Effector memory CD4-positive, alpha-beta T cell (primary cell): ENCODE data around the gene C1orf226.

Experiments
- DNase-seq, 3 donors: peaks; one replicate each; pipeline ENCODE4 v3.0.0-alpha.2; 2020
- H3K27ac ChIP-seq: 2 replicates; pipeline ENCODE4 v1.7.0; 2013; ENCODE audit warnings: mild to moderate bottlenecking, low read length, moderate library complexity; ENCODE audit not compliant: insufficient read depth, poor library complexity, severe bottlenecking
- H3K27me3 ChIP-seq: replicated peaks from 2 replicates; pipeline ENCODE4 v1.7.0; 2013; ENCODE audit warnings: mild to moderate bottlenecking, low read length; ENCODE audit not compliant: insufficient read depth, control insufficient read depth, poor library complexity, severe bottlenecking
- H3K36me3 ChIP-seq: 2 replicates; pipeline ENCODE4 v1.7.0; 2013; ENCODE audit warnings: mild to moderate bottlenecking, low read length, moderate library complexity; ENCODE audit not compliant: control insufficient read depth, insufficient read depth
- H3K4me1 ChIP-seq: 2 replicates; pipeline ENCODE4 v1.7.0; 2013; ENCODE audit warnings: low read length, mild to moderate bottlenecking; ENCODE audit not compliant: control insufficient read depth, insufficient read depth, poor library complexity, severe bottlenecking
- H3K4me3 ChIP-seq: 2 replicates; pipeline ENCODE4 v1.7.0; 2013; ENCODE audit warnings: low read length, low read depth, mild to moderate bottlenecking; ENCODE audit not compliant: insufficient read depth, poor library complexity, severe bottlenecking
- H3K9me3 ChIP-seq: 2 replicates; pipeline ENCODE4 v1.7.0; 2013; ENCODE audit warnings: mild to moderate bottlenecking, low read length, moderate library complexity; ENCODE audit not compliant: control insufficient read depth

Gene C1orf226

GRCh38 chr1:162365284-162366020 lies 16.1 kb upstream of the C1orf226 start:
- no peak overlapping the region for H3K4me3 ChIP-seq
- no peaks in the 10 kb centered on the region for H3K4me1 ChIP-seq
- no peaks in the 10 kb centered on the region for H3K36me3 ChIP-seq
- H3K27me3 ChIP-seq = peaks cover 5% of the 10 kb centered on the region
- no peak overlapping the region for H3K27ac ChIP-seq
- DNase-seq = no peak
- H3K9me3 ChIP-seq = no peaks in the 10 kb centered on the region

DNA sequence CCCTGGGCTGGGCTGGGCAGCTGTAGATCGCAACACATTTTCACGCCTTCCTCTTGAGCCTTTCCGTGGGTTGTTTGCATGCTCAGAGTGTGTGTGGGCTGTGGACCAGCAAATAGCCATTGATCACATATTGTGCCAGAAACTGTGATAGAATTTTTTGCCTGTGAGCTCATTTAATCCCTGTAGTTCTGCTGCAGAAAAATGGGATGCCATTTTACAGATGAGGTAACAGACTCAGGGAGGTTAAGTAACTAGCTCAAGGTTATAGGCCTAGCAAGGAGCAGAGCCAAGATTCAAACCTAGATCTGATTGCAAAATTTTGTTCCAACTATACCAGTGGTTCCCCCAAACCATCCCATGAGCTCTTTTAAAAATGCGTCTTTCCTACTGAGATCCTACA lies 15.4 kb upstream of the C1orf226 start:
- Histone ChIP-seq H3K4me1 (no peaks in the 10 kb centered on the region), H3K4me3 (no peak overlapping the region), H3K27ac (no peak overlapping the region), H3K36me3 (no peaks in the 10 kb centered on the region), H3K9me3 (no peaks in the 10 kb centered on the region), H3K27me3 (peaks cover 5% of the 10 kb centered on the region)
- DNase-seq = no peak

GRCh38 chr1:162366671-162367070 lies 14.9 kb upstream of the C1orf226 start:
- Histone ChIP-seq H3K36me3 (no peaks in the 10 kb centered on the region), H3K4me1 (no peaks in the 10 kb centered on the region), H3K4me3 (no peak overlapping the region), H3K27me3 (peaks cover 5% of the 10 kb centered on the region), H3K9me3 (no peaks in the 10 kb centered on the region), H3K27ac (no peak overlapping the region)
- no peak for DNase-seq

- DNase-seq = no peak
- peaks cover 5% of the 10 kb centered on the region for H3K27me3 ChIP-seq
- H3K36me3 ChIP-seq = no peaks in the 10 kb centered on the region
- no peaks in the 10 kb centered on the region for H3K9me3 ChIP-seq
- no peak overlapping the region for H3K27ac ChIP-seq
- no peak overlapping the region for H3K4me3 ChIP-seq
- no peaks in the 10 kb centered on the region for H3K4me1 ChIP-seq
Measured at GRCh38 chr1:162367073-162367472, 14.5 kb upstream of the C1orf226 start.

DNA sequence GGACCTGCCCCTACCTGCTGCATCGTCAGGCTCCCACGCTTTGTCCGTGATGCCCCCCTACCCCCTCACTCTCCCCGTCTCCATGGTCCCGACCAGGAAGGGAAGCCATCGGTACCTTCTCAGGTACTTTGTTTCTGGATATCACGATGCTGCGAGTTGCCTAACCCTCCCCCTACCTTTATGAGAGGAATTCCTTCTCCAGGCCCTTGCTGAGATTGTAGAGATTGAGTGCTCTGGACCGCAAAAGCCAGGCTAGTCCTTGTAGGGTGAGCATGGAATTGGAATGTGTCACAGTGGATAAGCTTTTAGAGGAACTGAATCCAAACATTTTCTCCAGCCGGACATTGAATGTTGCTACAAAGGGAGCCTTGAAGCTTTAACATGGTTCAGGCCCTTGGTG lies 13.8 kb upstream of the C1orf226 start:
- Histone ChIP-seq H3K27me3 (peaks cover 5% of the 10 kb centered on the region), H3K4me1 (no peaks in the 10 kb centered on the region), H3K27ac (no peak overlapping the region), H3K9me3 (no peaks in the 10 kb centered on the region), H3K36me3 (no peaks in the 10 kb centered on the region), H3K4me3 (no peak overlapping the region)
- DNase-seq = no peak

- DNase-seq = no peak
- Histone ChIP-seq H3K27ac (no peak overlapping the region), H3K9me3 (no peaks in the 10 kb centered on the region), H3K4me3 (no peak overlapping the region), H3K27me3 (peaks cover 5% of the 10 kb centered on the region), H3K4me1 (no peaks in the 10 kb centered on the region), H3K36me3 (no peaks in the 10 kb centered on the region)
Measured at GRCh38 chr1:162368451-162368850, 13.1 kb upstream of the C1orf226 start.

GRCh38 chr1:162369571-162369970 lies 12.0 kb upstream of the C1orf226 start:
- no peak overlapping the region for H3K4me3 ChIP-seq
- no peaks in the 10 kb centered on the region for H3K9me3 ChIP-seq
- no peaks in the 10 kb centered on the region for H3K4me1 ChIP-seq
- H3K36me3 ChIP-seq = no peaks in the 10 kb centered on the region
- H3K27me3 ChIP-seq = peaks cover 5% of the 10 kb centered on the region
- DNase-seq = no peak
- no peak overlapping the region for H3K27ac ChIP-seq

DNA sequence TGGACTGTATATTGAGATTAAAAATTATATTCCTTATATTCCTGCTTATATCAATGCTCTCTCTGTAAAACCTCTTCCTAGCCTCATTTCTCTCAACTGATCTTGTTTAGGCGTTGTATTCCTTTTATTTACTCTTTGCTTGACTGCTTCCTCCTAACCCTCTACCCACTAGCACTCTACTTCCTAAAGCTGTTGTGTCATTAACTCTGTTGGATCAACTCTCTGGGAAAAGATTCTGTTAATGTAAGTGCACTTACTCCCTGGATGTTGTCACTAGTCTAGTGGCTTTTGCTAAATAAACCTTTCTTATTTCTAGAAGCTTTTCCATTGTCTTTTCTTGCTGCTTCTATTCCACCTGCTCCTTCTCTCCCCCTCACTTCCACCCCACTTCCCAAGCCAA lies 11.4 kb upstream of the C1orf226 start:
- no peak overlapping the region for H3K27ac ChIP-seq
- H3K4me1 ChIP-seq = no peaks in the 10 kb centered on the region
- peaks cover 5% of the 10 kb centered on the region for H3K27me3 ChIP-seq
- no peak for DNase-seq
- H3K9me3 ChIP-seq = no peaks in the 10 kb centered on the region
- no peak overlapping the region for H3K4me3 ChIP-seq
- H3K36me3 ChIP-seq = no peaks in the 10 kb centered on the region

GRCh38 chr1:162370721-162371120 lies 10.8 kb upstream of the C1orf226 start:
- no peak overlapping the region for H3K4me3 ChIP-seq

DNA sequence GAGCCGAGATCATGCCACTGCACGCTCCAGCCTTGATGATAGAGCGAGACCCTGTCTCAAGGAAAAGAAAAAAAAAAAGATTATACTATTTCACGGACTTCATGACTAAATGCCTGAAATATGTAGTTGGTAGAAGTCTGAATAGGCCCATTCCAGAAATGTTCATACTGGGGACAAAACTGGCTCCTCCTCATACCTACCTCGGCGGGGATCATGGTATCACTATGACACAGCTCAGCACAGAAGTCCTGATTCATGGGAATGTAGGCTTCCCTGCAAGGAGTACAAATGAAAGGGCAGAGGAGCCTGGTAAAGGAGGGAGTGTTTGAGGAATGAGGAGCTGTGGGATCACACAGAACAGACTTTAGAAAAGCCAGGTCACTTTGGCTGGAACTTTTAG lies 9.9 kb upstream of the C1orf226 start:
- Histone ChIP-seq H3K4me3 (no peak overlapping the region), H3K36me3 (no peaks in the 10 kb centered on the region), H3K4me1 (no peaks in the 10 kb centered on the region), H3K27ac (no peak overlapping the region), H3K27me3 (peaks cover 3% of the 10 kb centered on the region), H3K9me3 (no peaks in the 10 kb centered on the region)
- DNase-seq = no peak

More at GRCh38 chr1:162370721-162371120, 10.8 kb upstream of the C1orf226 start:
- Histone ChIP-seq H3K27me3 (peaks cover 5% of the 10 kb centered on the region), H3K27ac (no peak overlapping the region), H3K9me3 (no peaks in the 10 kb centered on the region), H3K4me1 (no peaks in the 10 kb centered on the region), H3K36me3 (no peaks in the 10 kb centered on the region)
- DNase-seq = no peak
